Endodermal cell (in vitro differentiated cells): ENCODE data around the gene RPN2. TPM values are rescaled to one million over a fixed set of nuclear protein-coding genes. Genes with fewer than 3 reads are reported as not detected.
A peak's percentile ranks its signal among the peaks of the same experiment; 100 is the strongest.

Experiments
- DNase-seq: peaks from one replicate; pipeline ENCODE4 v3.0.0-alpha.2; 2017
- H3K27ac ChIP-seq: 2 replicates; pipeline ENCODE4 v1.5.1; 2013; ENCODE audit warnings: mild to moderate bottlenecking, low read depth, low read length, moderate library complexity
- H3K27me3 ChIP-seq: 2 replicates; pipeline ENCODE4 v1.6.1; 2013; ENCODE audit warnings: mild to moderate bottlenecking, low read length, moderate library complexity; ENCODE audit not compliant: insufficient read depth, control insufficient read depth, poor library complexity, severe bottlenecking
- H3K36me3 ChIP-seq: 2 replicates; pipeline ENCODE4 v1.7.0; 2013; ENCODE audit warnings: mild to moderate bottlenecking, low read length, moderate library complexity; ENCODE audit not compliant: control insufficient read depth, insufficient read depth
- H3K4me1 ChIP-seq: one replicate; pipeline ENCODE4 v1.7.0; 2013; ENCODE audit warnings: low read length; ENCODE audit not compliant: control insufficient read depth, insufficient read depth
- H3K4me3 ChIP-seq: 2 replicates; pipeline ENCODE4 v1.5.1; 2013; ENCODE audit warnings: mild to moderate bottlenecking, low read length, moderate library complexity
- H3K9ac ChIP-seq: 2 replicates; pipeline ENCODE4 v1.6.1; 2013; ENCODE audit warnings: mild to moderate bottlenecking, low read length, moderate library complexity; ENCODE audit not compliant: poor library complexity, severe bottlenecking; ENCODE audit errors: extremely low read depth
- H3K9me3 ChIP-seq: 2 replicates; pipeline ENCODE4 v1.6.1; 2013; ENCODE audit warnings: mild to moderate bottlenecking, low read length, moderate library complexity; ENCODE audit not compliant: control insufficient read depth
- H3K27ac Mint-ChIP-seq: 2 replicates; pipeline ENCODE4 v1.8.0; 2020; ENCODE audit warnings: mixed read lengths
- H3K27me3 Mint-ChIP-seq: 2 replicates; pipeline ENCODE4 v1.8.0; 2021; ENCODE audit warnings: mild to moderate bottlenecking, mixed read lengths; ENCODE audit not compliant: insufficient read depth
- H3K36me3 Mint-ChIP-seq: 2 replicates; pipeline ENCODE4 v1.8.0; 2020; ENCODE audit warnings: low read depth, mixed read lengths
- H3K4me1 Mint-ChIP-seq: 2 replicates; pipeline ENCODE4 v1.8.0; 2020; ENCODE audit warnings: mixed read lengths
- H3K4me3 Mint-ChIP-seq: 2 replicates; pipeline ENCODE4 v1.8.0; 2020; ENCODE audit warnings: mild to moderate bottlenecking, moderate library complexity, mixed read lengths
- H3K9me3 Mint-ChIP-seq: 2 replicates; pipeline ENCODE4 v1.8.0; 2020; ENCODE audit warnings: mild to moderate bottlenecking, mixed read lengths
- WGBS, 2 experiments: methylation state at CpG; one replicate each; pipeline versions ENCODE4 v1.1.5 to v1.1.7; 2013; ENCODE audit warnings: missing lambda C conversion rate in 2 of 2, mixed read lengths in 1 of 2; ENCODE audit not compliant: insufficient coverage in 1 of 2, insufficient read length in 1 of 2; 5-methylcytosine and 5-hydroxymethylcytosine counted together
- total RNA-seq, 2 donors: library from RNA; stranded (reverse); fragmentation: NEBNext Ultra II Directional in 1 of 2; extraction: Animal tissue kit (Norgen Biotek cat#: 25700) in 1 of 2; gene quantifications; 2 replicates in 1 of 2; 3 replicates in 1 of 2; pipeline ENCODE4 v1.2.1, GENCODE V29; 2021
- TF ChIP-seq, protein P1 (sequence below): fragments of 200-600 bp; sonication (generic); conservative IDR thresholded peaks from 2 replicates; pipeline ENCODE4 v1.5.0; 2021; ENCODE audit warnings: antibody characterized with exemption, mild to moderate bottlenecking

RPN2 gene
- total RNA-seq, 2 donors from 2014 or later = 230 to 242 TPM

DNA sequence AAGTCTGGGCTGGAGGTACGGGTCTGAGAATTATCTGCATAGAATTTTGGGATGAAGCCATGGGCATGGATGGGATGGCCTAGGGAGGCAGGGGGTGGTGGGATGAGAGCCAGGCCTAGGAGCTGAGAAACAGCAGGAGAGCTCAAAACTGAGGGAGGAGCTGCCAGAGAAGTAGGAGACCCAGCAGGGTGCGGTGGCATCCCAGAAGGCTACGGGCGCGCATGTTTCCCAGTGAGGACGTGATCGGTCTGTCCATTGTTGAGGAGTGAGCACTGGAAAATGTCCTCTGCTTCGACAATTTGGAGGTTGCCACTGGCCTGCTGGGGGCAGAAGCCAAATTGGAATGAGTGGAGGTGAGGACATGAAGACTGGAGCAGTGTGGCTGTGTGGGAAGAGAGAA, 14.7 kb downstream of the RPN2 start:
- Mint-ChIP-seq H3K36me3 (peaks cover 64% of the 10 kb centered on the region), H3K27me3 (no peaks in the 10 kb centered on the region), H3K9me3 (no peaks in the 10 kb centered on the region), H3K27ac (peak overlapping the region; percentile 71), H3K4me1 (peaks cover 5% of the 10 kb centered on the region), H3K4me3 (no peak overlapping the region)
- TF ChIP-seq, protein P1, sequence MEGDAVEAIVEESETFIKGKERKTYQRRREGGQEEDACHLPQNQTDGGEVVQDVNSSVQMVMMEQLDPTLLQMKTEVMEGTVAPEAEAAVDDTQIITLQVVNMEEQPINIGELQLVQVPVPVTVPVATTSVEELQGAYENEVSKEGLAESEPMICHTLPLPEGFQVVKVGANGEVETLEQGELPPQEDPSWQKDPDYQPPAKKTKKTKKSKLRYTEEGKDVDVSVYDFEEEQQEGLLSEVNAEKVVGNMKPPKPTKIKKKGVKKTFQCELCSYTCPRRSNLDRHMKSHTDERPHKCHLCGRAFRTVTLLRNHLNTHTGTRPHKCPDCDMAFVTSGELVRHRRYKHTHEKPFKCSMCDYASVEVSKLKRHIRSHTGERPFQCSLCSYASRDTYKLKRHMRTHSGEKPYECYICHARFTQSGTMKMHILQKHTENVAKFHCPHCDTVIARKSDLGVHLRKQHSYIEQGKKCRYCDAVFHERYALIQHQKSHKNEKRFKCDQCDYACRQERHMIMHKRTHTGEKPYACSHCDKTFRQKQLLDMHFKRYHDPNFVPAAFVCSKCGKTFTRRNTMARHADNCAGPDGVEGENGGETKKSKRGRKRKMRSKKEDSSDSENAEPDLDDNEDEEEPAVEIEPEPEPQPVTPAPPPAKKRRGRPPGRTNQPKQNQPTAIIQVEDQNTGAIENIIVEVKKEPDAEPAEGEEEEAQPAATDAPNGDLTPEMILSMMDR = no peak
- Histone ChIP-seq H3K27ac (no peak overlapping the region), H3K4me1 (no peaks in the 10 kb centered on the region), H3K9ac (no peak overlapping the region), H3K9me3 (no peaks in the 10 kb centered on the region), H3K27me3 (no peaks in the 10 kb centered on the region), H3K4me3 (no peak overlapping the region), H3K36me3 (peaks cover 67% of the 10 kb centered on the region)
- 90 to 96% methylated on average over 4 to 8 of the region's 8 CpGs for WGBS, 2 experiments
- DNase-seq = no peak

GRCh38 chr20:37194621-37195417, 15.7 kb downstream of the RPN2 start:
- 80 to 82% methylated on average over 9 to 14 of the region's 14 CpGs for WGBS, 2 experiments
- H3K27me3 Mint-ChIP-seq = no peaks in the 10 kb centered on the region
- Histone ChIP-seq H3K27ac (peak overlapping the region; percentile 46), H3K4me3 (no peak overlapping the region), H3K4me1 (no peaks in the 10 kb centered on the region), H3K9me3 (no peaks in the 10 kb centered on the region), H3K36me3 (peaks cover 67% of the 10 kb centered on the region), H3K27me3 (no peaks in the 10 kb centered on the region), H3K9ac (no peak overlapping the region)
- peak overlapping the region; percentile 78 for H3K27ac Mint-ChIP-seq
- TF ChIP-seq, protein P1 = no peak
- DNase-seq = peak; percentile 51
- H3K36me3 Mint-ChIP-seq = peaks cover 61% of the 10 kb centered on the region
- no peak overlapping the region for H3K4me3 Mint-ChIP-seq
- H3K4me1 Mint-ChIP-seq = peaks cover 5% of the 10 kb centered on the region
- no peaks in the 10 kb centered on the region for H3K9me3 Mint-ChIP-seq

- 87 to 90% methylated on average over 14 to 16 of the region's 16 CpGs for WGBS, 2 experiments
- H3K9me3 Mint-ChIP-seq = no peaks in the 10 kb centered on the region
- peaks cover 2% of the 10 kb centered on the region for H3K4me1 Mint-ChIP-seq
- H3K4me3 Mint-ChIP-seq = no peak overlapping the region
- no peaks in the 10 kb centered on the region for H3K9me3 ChIP-seq
- peaks cover 59% of the 10 kb centered on the region for H3K36me3 Mint-ChIP-seq
- TF ChIP-seq, protein P1 = no peak
- no peak overlapping the region for H3K9ac ChIP-seq
- DNase-seq = no peak
- peaks cover 75% of the 10 kb centered on the region for H3K36me3 ChIP-seq
- H3K27me3 ChIP-seq = no peaks in the 10 kb centered on the region
- no peak overlapping the region for H3K27ac Mint-ChIP-seq
- no peaks in the 10 kb centered on the region for H3K4me1 ChIP-seq
- H3K27ac ChIP-seq = no peak overlapping the region
- H3K4me3 ChIP-seq = no peak overlapping the region
- H3K27me3 Mint-ChIP-seq = no peaks in the 10 kb centered on the region
These were observed 20.0 kb downstream of the RPN2 start for GRCh38 chr20:37198932-37199660.
